Fibroblast of pulmonary artery (primary cell): ENCODE data around the gene SYNGR2.
A peak's percentile ranks its signal among the peaks of the same experiment; 100 is the strongest.

ENCODE experiments used
- DNase-seq: peaks from one replicate; pipeline ENCODE4 v3.0.0-alpha.2; 2010; ENCODE audit warnings: low read depth
- H3K4me3 ChIP-seq: replicated peaks from 2 replicates; pipeline ENCODE4 v1.5.1; 2011; ENCODE audit warnings: low read depth, mild to moderate bottlenecking, control low read depth, low read length, moderate library complexity
- CTCF ChIP-seq: IDR thresholded peaks from 2 replicates; pipeline ENCODE4 v1.5.1; 2011; ENCODE audit warnings: mild to moderate bottlenecking, control low read depth, low read length, inconsistent platforms; ENCODE audit errors: missing control alignments

Gene SYNGR2

GRCh38 chr17:78183916-78184315 lies 15.5 kb downstream of the SYNGR2 start:
- TF ChIP-seq CTCF: no peak
- DNase-seq: no peak
- H3K4me3 ChIP-seq: no peak overlapping the region

DNA sequence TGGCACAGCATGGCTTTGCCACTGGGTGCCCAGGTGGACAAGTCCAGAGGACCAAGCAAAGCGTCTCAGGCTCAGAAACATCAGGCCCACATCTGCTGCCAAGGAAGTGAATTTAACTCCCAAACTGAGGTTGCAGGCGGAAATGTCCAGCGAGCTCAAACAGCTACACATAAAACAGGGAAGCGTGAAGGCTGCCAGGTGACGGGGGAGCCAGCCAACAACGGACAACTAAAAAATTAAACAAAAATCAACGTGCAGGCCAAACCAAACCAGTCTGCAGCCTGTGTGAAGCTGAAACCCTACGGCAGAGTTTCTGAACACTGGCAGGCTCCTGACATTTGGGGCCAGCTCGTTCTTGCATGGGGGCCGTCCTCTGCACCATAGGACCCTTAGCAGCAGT lies 16.0 kb downstream of the SYNGR2 start:
- TF ChIP-seq CTCF: no peak
- no peak overlapping the region for H3K4me3 ChIP-seq
- no peak for DNase-seq

DNA sequence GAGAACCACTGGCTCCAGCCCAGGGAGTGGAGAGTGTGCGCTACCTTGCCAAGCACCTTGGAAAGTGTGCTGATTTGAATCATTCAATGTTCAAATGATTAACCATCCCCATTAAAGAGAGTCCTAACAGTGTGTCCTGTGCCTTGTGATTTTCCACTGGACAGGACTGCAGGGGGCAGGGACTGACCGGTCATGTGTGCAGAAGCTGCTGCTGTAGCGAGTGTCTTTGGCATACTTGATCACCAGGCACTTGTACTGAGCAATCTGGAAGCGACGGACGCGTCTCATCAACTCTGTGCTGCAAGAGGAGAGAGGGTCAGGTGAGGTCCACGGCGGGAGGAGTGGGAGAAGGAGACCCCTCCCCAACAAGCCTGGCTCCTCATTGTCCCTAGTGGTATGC lies 16.5 kb downstream of the SYNGR2 start:
- TF ChIP-seq CTCF: no peak
- no peak overlapping the region for H3K4me3 ChIP-seq
- no peak for DNase-seq

GRCh38 chr17:78185981-78186691 lies 17.8 kb downstream of the SYNGR2 start:
- peak overlapping the region; percentile 68 for H3K4me3 ChIP-seq
- no peak for TF ChIP-seq CTCF
- DNase-seq: no peak

DNA sequence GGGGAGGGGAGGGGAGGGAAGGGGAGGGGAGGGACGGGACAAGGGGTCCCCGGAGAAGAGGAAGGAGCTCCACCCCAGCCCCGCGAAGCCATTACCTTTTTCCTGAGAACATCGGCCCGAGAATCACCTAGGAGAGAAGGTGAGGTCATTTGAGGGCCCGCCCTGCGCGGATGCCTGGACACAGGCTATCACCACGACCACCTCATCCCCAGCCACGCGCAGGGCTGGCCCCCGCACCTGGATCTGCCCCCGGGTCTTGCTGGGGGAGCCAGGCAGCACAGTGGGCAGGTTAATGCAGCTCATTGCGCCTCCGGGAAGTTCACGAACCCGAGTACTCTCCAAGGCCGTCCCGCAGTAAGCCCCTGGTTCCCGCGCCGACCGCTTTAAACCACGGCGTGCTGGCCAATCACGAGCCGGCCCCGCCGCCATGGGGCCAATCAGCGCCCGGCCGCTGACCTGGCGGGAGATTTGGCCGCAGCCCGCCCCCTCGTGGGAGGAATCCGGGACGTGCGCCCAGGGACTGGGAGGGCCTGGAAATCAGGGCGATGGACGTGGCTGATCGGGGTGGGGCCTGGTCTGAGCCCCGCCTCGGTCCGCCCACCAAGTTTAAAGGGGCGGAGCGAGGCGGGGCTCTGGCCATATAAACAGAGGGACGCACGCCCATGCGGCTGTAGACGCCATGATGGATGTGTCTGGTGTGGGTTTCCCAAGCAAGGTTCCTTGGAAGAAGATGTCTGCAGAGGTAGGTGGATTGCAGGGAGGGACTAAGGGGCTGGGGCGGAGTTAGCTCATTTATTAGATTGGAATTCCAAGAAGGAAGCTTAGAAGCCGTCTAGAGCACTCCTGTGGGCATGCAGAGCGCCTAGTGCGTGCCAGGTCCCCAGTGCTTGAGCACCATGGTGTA lies 18.6 kb downstream of the SYNGR2 start, which contains the start of the genes AFMID and TK1:
Gene AFMID, plus strand, starts transcription at position 671 of the 904 bp plus-strand sequence. Its CDS starts 9 bp downstream, at position 680.
Gene TK1, minus strand, starts transcription at position 361 of the 904 bp plus-strand sequence. Its CDS starts 58 bp downstream, at position 303.
- H3K4me3 ChIP-seq: peak within 1 kb of the TSS; percentile 68
- TF ChIP-seq CTCF: peak; percentile 62
- peak; percentile 97 for DNase-seq

GRCh38 chr17:78196716-78197115 lies 28.3 kb downstream of the SYNGR2 start:
- TF ChIP-seq CTCF: no peak
- no peak overlapping the region for H3K4me3 ChIP-seq
- no peak for DNase-seq
